Mesendoderm (in vitro differentiated cells): ENCODE data around the gene CDH11.

ENCODE experiments used
- DNase-seq: peaks from one replicate; pipeline ENCODE4 v3.0.0; 2013
- H2AK5ac ChIP-seq: 2 replicates; pipeline ENCODE4 v1.6.1; 2013; ENCODE audit warnings: low read length, inconsistent platforms
- H2BK120ac ChIP-seq: 2 replicates; pipeline ENCODE4 v1.6.1; 2013; ENCODE audit warnings: low read depth, mild to moderate bottlenecking, low read length, moderate library complexity, mixed read lengths
- H2BK15ac ChIP-seq: replicated peaks from 2 replicates; pipeline ENCODE4 v1.6.1; 2013; ENCODE audit warnings: low read depth, mild to moderate bottlenecking, moderate library complexity
- H2BK5ac ChIP-seq: 2 replicates; pipeline ENCODE4 v1.6.1; 2013; ENCODE audit warnings: low read length, inconsistent platforms
- H3K18ac ChIP-seq: 2 replicates; pipeline ENCODE4 v1.6.1; 2013; ENCODE audit warnings: mild to moderate bottlenecking, low read length, mixed read lengths
- H3K23ac ChIP-seq: one replicate; pipeline ENCODE4 v1.6.1; 2013; ENCODE audit warnings: low read length
- H3K27ac ChIP-seq: 2 replicates; pipeline ENCODE4 v1.5.1; 2013; ENCODE audit warnings: low read depth, mild to moderate bottlenecking, inconsistent platforms, low read length, moderate library complexity
- H3K27me3 ChIP-seq: 2 replicates; pipeline ENCODE4 v1.6.1; 2013; ENCODE audit warnings: low read length, control low read depth, mild to moderate bottlenecking, inconsistent platforms; ENCODE audit not compliant: insufficient read depth, poor library complexity
- H3K36me3 ChIP-seq: 2 replicates; pipeline ENCODE4 v1.6.1; 2013; ENCODE audit warnings: low read length, inconsistent platforms; ENCODE audit not compliant: control insufficient read depth, insufficient read depth
- H3K4ac ChIP-seq: one replicate; pipeline ENCODE4 v1.6.1; 2013; ENCODE audit warnings: low read depth, mild to moderate bottlenecking, low read length, moderate library complexity
- H3K4me1 ChIP-seq: 2 replicates; pipeline ENCODE4 v1.6.1; 2013; ENCODE audit warnings: low read depth, low read length, inconsistent platforms; ENCODE audit not compliant: control insufficient read depth
- H3K4me2 ChIP-seq: 2 replicates; pipeline ENCODE4 v1.6.1; 2013; ENCODE audit warnings: low read length
- H3K4me3 ChIP-seq: 2 replicates; pipeline ENCODE4 v1.5.1; 2013; ENCODE audit warnings: mild to moderate bottlenecking, low read length
- H3K56ac ChIP-seq: one replicate; pipeline ENCODE4 v1.6.1; 2013; ENCODE audit warnings: low read length
- H3K79me1 ChIP-seq: 2 replicates; pipeline ENCODE4 v1.6.1; 2013; ENCODE audit warnings: low read length, inconsistent platforms
- H3K79me2 ChIP-seq: 2 replicates; pipeline ENCODE4 v1.6.1; 2013; ENCODE audit warnings: mild to moderate bottlenecking, low read length; ENCODE audit not compliant: control insufficient read depth, insufficient read depth
- H3K9ac ChIP-seq: 2 replicates; pipeline ENCODE4 v1.6.1; 2013; ENCODE audit warnings: low read length, inconsistent platforms
- H4K5ac ChIP-seq: one replicate; pipeline ENCODE4 v1.6.1; 2013; ENCODE audit warnings: low read length
- H4K8ac ChIP-seq: one replicate; pipeline ENCODE4 v1.6.1; 2013; ENCODE audit warnings: low read depth, mild to moderate bottlenecking, control low read depth, low read length, moderate library complexity
- WGBS: extraction: QIAGEN DNeasy Blood & Tissue Kit; methylation state at CpG from one replicate; pipeline ENCODE4 v1.1.7; 2013; ENCODE audit warnings: low lambda C conversion rate, missing lambda C conversion rate; ENCODE audit not compliant: insufficient coverage; ENCODE audit errors: extremely low coverage; 5-methylcytosine and 5-hydroxymethylcytosine counted together

CDH11 gene

GRCh38 chr16:64981568-64982281 is 140.1 kb downstream of the CDH11 start:
- no peak overlapping the region for H3K4me3 ChIP-seq
- WGBS = no CpG with 5 or more reads among the region's 11 CpGs
- H3K79me1 ChIP-seq = no peaks in the 10 kb centered on the region
- no peak overlapping the region for H2BK5ac ChIP-seq
- H2AK5ac ChIP-seq = no peak overlapping the region
- no peaks in the 10 kb centered on the region for H3K27me3 ChIP-seq
- H3K18ac ChIP-seq = no peak overlapping the region
- no peak overlapping the region for H4K8ac ChIP-seq
- H3K4me1 ChIP-seq = no peaks in the 10 kb centered on the region
- no peak for DNase-seq
- no peak overlapping the region for H3K23ac ChIP-seq
- no peak overlapping the region for H2BK120ac ChIP-seq
- H3K36me3 ChIP-seq = no peaks in the 10 kb centered on the region
- H3K27ac ChIP-seq = no peak overlapping the region
- H3K4ac ChIP-seq = no peak overlapping the region
- H3K79me2 ChIP-seq = no peaks in the 10 kb centered on the region
- H3K4me2 ChIP-seq = no peak overlapping the region
- H3K9ac ChIP-seq = no peak overlapping the region
- H2BK15ac ChIP-seq = no peak overlapping the region
- H3K56ac ChIP-seq = no peak overlapping the region
- H4K5ac ChIP-seq = no peak overlapping the region

- Histone ChIP-seq H3K23ac (no peak overlapping the region), H2BK120ac (no peak overlapping the region), H3K27ac (no peak overlapping the region), H4K8ac (no peak overlapping the region), H3K4me1 (no peaks in the 10 kb centered on the region), H2AK5ac (no peak overlapping the region), H2BK5ac (no peak overlapping the region), H3K79me2 (no peaks in the 10 kb centered on the region), H3K9ac (no peak overlapping the region), H2BK15ac (no peak overlapping the region), H3K27me3 (no peaks in the 10 kb centered on the region), H3K79me1 (no peaks in the 10 kb centered on the region), H3K4me2 (no peak overlapping the region), H3K4ac (no peak overlapping the region), H3K56ac (no peak overlapping the region), H3K18ac (no peak overlapping the region), H3K4me3 (no peak overlapping the region), H4K5ac (no peak overlapping the region), H3K36me3 (no peaks in the 10 kb centered on the region)
- WGBS = no CpG with 5 or more reads among the region's 4 CpGs
- no peak for DNase-seq
Observed at GRCh38 chr16:64977206-64977920, 144.5 kb downstream of the CDH11 start.

GRCh38 chr16:64975821-64976220 is 146.0 kb downstream of the CDH11 start:
- Histone ChIP-seq H3K4me2 (no peak overlapping the region), H2BK120ac (no peak overlapping the region), H3K4me1 (no peaks in the 10 kb centered on the region), H3K4me3 (no peak overlapping the region), H3K56ac (no peak overlapping the region), H2AK5ac (no peak overlapping the region), H3K23ac (no peak overlapping the region), H2BK5ac (no peak overlapping the region), H4K5ac (no peak overlapping the region), H2BK15ac (no peak overlapping the region), H3K79me1 (no peaks in the 10 kb centered on the region), H3K9ac (no peak overlapping the region), H3K79me2 (no peaks in the 10 kb centered on the region), H3K27me3 (no peaks in the 10 kb centered on the region), H3K27ac (no peak overlapping the region), H3K18ac (no peak overlapping the region), H4K8ac (no peak overlapping the region), H3K36me3 (no peaks in the 10 kb centered on the region), H3K4ac (no peak overlapping the region)
- no CpG with 5 or more reads among the region's 1 CpG for WGBS
- no peak for DNase-seq

GRCh38 chr16:64974381-64974780 is 147.5 kb downstream of the CDH11 start:
- DNase-seq = peak; percentile 36
- H3K4me2 ChIP-seq = no peak overlapping the region
- no peak overlapping the region for H3K27ac ChIP-seq
- no CpG with 5 or more reads among the region's 2 CpGs for WGBS
- H3K4ac ChIP-seq = no peak overlapping the region
- H2BK15ac ChIP-seq = no peak overlapping the region
- H3K4me3 ChIP-seq = no peak overlapping the region
- no peaks in the 10 kb centered on the region for H3K79me2 ChIP-seq
- no peak overlapping the region for H3K23ac ChIP-seq
- H2BK120ac ChIP-seq = no peak overlapping the region
- H4K5ac ChIP-seq = no peak overlapping the region
- no peaks in the 10 kb centered on the region for H3K36me3 ChIP-seq
- no peak overlapping the region for H3K18ac ChIP-seq
- no peak overlapping the region for H2BK5ac ChIP-seq
- no peak overlapping the region for H2AK5ac ChIP-seq
- H3K79me1 ChIP-seq = no peaks in the 10 kb centered on the region
- no peaks in the 10 kb centered on the region for H3K27me3 ChIP-seq
- H4K8ac ChIP-seq = no peak overlapping the region
- H3K9ac ChIP-seq = no peak overlapping the region
- H3K4me1 ChIP-seq = no peaks in the 10 kb centered on the region
- H3K56ac ChIP-seq = no peak overlapping the region

GRCh38 chr16:64973171-64973570 is 148.7 kb downstream of the CDH11 start:
- no peaks in the 10 kb centered on the region for H3K79me2 ChIP-seq
- H3K9ac ChIP-seq = no peak overlapping the region
- H3K4me1 ChIP-seq = no peaks in the 10 kb centered on the region
- H2BK5ac ChIP-seq = no peak overlapping the region
- H3K18ac ChIP-seq = no peak overlapping the region
- H3K27me3 ChIP-seq = no peaks in the 10 kb centered on the region
- no peak overlapping the region for H3K4me2 ChIP-seq
- H3K56ac ChIP-seq = no peak overlapping the region
- no peak overlapping the region for H2AK5ac ChIP-seq
- H2BK120ac ChIP-seq = no peak overlapping the region
- no peak overlapping the region for H3K27ac ChIP-seq
- no peak overlapping the region for H3K4me3 ChIP-seq
- H3K36me3 ChIP-seq = no peaks in the 10 kb centered on the region
- H3K79me1 ChIP-seq = no peaks in the 10 kb centered on the region
- H2BK15ac ChIP-seq = no peak overlapping the region
- H3K23ac ChIP-seq = no peak overlapping the region
- no peak for DNase-seq
- no peak overlapping the region for H4K8ac ChIP-seq
- no peak overlapping the region for H3K4ac ChIP-seq
- no peak overlapping the region for H4K5ac ChIP-seq
- WGBS = no CpG with 5 or more reads among the region's 2 CpGs
